HG03442 (cell line): ENCODE data around the gene EMC8.

ENCODE experiments used
- ATAC-seq: cut with Tn5 transposase; IDR thresholded peaks from one replicate; pipeline ENCODE4 v1.9.1; 2021; ENCODE audit warnings: mild to moderate bottlenecking, moderate library complexity; ENCODE audit not compliant: unreplicated experiment

Gene EMC8

GRCh38 chr16:85788819-85789218 lies 10.5 kb downstream of the EMC8 start:
- no peak for ATAC-seq

GRCh38 chr16:85785927-85786326 lies 13.4 kb downstream of the EMC8 start:
- ATAC-seq: no peak

- no peak for ATAC-seq
Measured at GRCh38 chr16:85784813-85785212, 14.5 kb downstream of the EMC8 start.

GRCh38 chr16:85783441-85783840 lies 15.9 kb downstream of the EMC8 start:
- ATAC-seq: no peak

- no peak for ATAC-seq
Measured at GRCh38 chr16:85782451-85782850, 16.9 kb downstream of the EMC8 start.

GRCh38 chr16:85781695-85782370 lies 17.5 kb downstream of the EMC8 start:
- ATAC-seq: no peak

GRCh38 chr16:85781156-85781555 lies 18.2 kb downstream of the EMC8 start:
- no peak for ATAC-seq

GRCh38 chr16:85780281-85780680 lies 19.1 kb downstream of the EMC8 start:
- ATAC-seq: no peak

GRCh38 chr16:85778873-85779272 lies 20.5 kb downstream of the EMC8 start:
- ATAC-seq: no peak

- ATAC-seq: no peak
Measured at GRCh38 chr16:85777583-85778310, 21.6 kb downstream of the EMC8 start.

GRCh38 chr16:85774811-85775210 lies 24.5 kb downstream of the EMC8 start:
- ATAC-seq: no peak

GRCh38 chr16:85774136-85774535 lies 25.2 kb downstream of the EMC8 start:
- ATAC-seq: no peak

- ATAC-seq: no peak
Measured at GRCh38 chr16:85773044-85773443, 26.3 kb downstream of the EMC8 start.

GRCh38 chr16:85770741-85771140 lies 28.6 kb downstream of the EMC8 start:
- no peak for ATAC-seq

- ATAC-seq: no peak
Measured at GRCh38 chr16:85768199-85768598, 31.1 kb downstream of the EMC8 start.

- no peak for ATAC-seq
Measured at GRCh38 chr16:85767531-85767930, 31.8 kb downstream of the EMC8 start.

- no peak for ATAC-seq
Measured at GRCh38 chr16:85765767-85766166, 33.6 kb downstream of the EMC8 start.

- ATAC-seq: no peak
Measured at GRCh38 chr16:85765211-85765610, 34.1 kb downstream of the EMC8 start.

- ATAC-seq: no peak
Measured at GRCh38 chr16:85763616-85764015, 35.7 kb downstream of the EMC8 start.

- no peak for ATAC-seq
Measured at GRCh38 chr16:85762970-85763369, 36.4 kb downstream of the EMC8 start.

- ATAC-seq: no peak
Measured at GRCh38 chr16:85761861-85762260, 37.5 kb downstream of the EMC8 start.

- ATAC-seq: no peak
Measured at GRCh38 chr16:85759631-85760419, 39.5 kb downstream of the EMC8 start.
